GM23248 (cell line): ENCODE results near the gene SPAG6. TPM values are rescaled to one million over a fixed set of nuclear protein-coding genes. Genes with fewer than 3 reads are reported as not detected.
"Not testable (repeated sequence)": the region's sequence is repeated elsewhere in the genome, so short reads cannot be mapped to it uniquely, and the experiment has no call there.

Source experiments
- DNase-seq: peaks from one replicate; pipeline ENCODE4 v3.0.0-alpha.2; 2015
- H2AFZ ChIP-seq: fragments of 200-600 bp; sonication (generic); 2 replicates; pipeline ENCODE4 v1.6.1; 2016; ENCODE audit warnings: antibody characterized with exemption
- H3F3A ChIP-seq: fragments of 200-600 bp; sonication (generic); 2 replicates; pipeline ENCODE4 v1.6.1; 2016; ENCODE audit warnings: mild to moderate bottlenecking, antibody characterized with exemption, mixed run types; ENCODE audit not compliant: insufficient read depth
- H3K27ac ChIP-seq: fragments of 200-600 bp; sonication (generic); 2 replicates; pipeline ENCODE4 v1.5.1; 2016; ENCODE audit warnings: mild to moderate bottlenecking
- H3K27me3 ChIP-seq: fragments of 200-600 bp; sonication (generic); replicated peaks from 2 replicates; pipeline ENCODE4 v1.6.1; 2016; ENCODE audit warnings: mild to moderate bottlenecking; ENCODE audit not compliant: insufficient read depth
- H3K36me3 ChIP-seq: fragments of 200-600 bp; sonication (generic); 2 replicates; pipeline ENCODE4 v1.6.1; 2016; ENCODE audit warnings: low read depth, mild to moderate bottlenecking
- H3K4me1 ChIP-seq: fragments of 200-600 bp; sonication (generic); 2 replicates; pipeline ENCODE4 v1.6.1; 2016; ENCODE audit warnings: mild to moderate bottlenecking; ENCODE audit not compliant: insufficient read depth
- H3K4me2 ChIP-seq: fragments of 200-600 bp; sonication (generic); one replicate; pipeline ENCODE4 v1.6.1; 2016; ENCODE audit warnings: mild to moderate bottlenecking; ENCODE audit not compliant: unreplicated experiment
- H3K4me3 ChIP-seq: fragments of 200-600 bp; sonication (generic); 2 replicates; pipeline ENCODE4 v1.5.1; 2016; ENCODE audit warnings: mild to moderate bottlenecking
- H3K79me2 ChIP-seq: fragments of 200-600 bp; sonication (generic); 2 replicates; pipeline ENCODE4 v1.6.1; 2016; ENCODE audit warnings: mild to moderate bottlenecking; ENCODE audit not compliant: insufficient read depth
- H3K9ac ChIP-seq: fragments of 200-600 bp; sonication (generic); 2 replicates; pipeline ENCODE4 v1.6.1; 2016; ENCODE audit warnings: mild to moderate bottlenecking
- H3K9me2 ChIP-seq: fragments of 200-600 bp; sonication (generic); 2 replicates; pipeline ENCODE4 v1.6.1; 2016; ENCODE audit warnings: mixed run types, mild to moderate bottlenecking, moderate library complexity; ENCODE audit not compliant: insufficient read depth
- H3K9me3 ChIP-seq: fragments of 200-600 bp; sonication (generic); one replicate; pipeline ENCODE4 v1.6.1; 2017; ENCODE audit warnings: low read depth
- H4K20me1 ChIP-seq: fragments of 200-600 bp; sonication (generic); 2 replicates; pipeline ENCODE4 v1.6.0; 2016; ENCODE audit not compliant: insufficient read depth
- EZH2 ChIP-seq: fragments of 200-600 bp; sonication (generic); IDR thresholded peaks from 2 replicates; pipeline ENCODE4 v1.6.1; 2018; ENCODE audit warnings: antibody characterized with exemption, mild to moderate bottlenecking; ENCODE audit not compliant: insufficient read depth, poor library complexity, severe bottlenecking
- EZH2phosphoT487 ChIP-seq: fragments of 200-600 bp; sonication (generic); IDR thresholded peaks from 2 replicates; pipeline ENCODE4 v1.6.1; 2018; ENCODE audit warnings: antibody characterized with exemption, moderate library complexity, mild to moderate bottlenecking, low read depth; ENCODE audit not compliant: insufficient read depth
- WGBS, 2 experiments: methylation state at CpG; one replicate each; pipeline ENCODE4 v1.1.6; 2015 to 2017; ENCODE audit warnings: low lambda C conversion rate in 2 of 2, low coverage in 1 of 2; ENCODE audit errors: missing lambda C conversion rate in 2 of 2; 5-methylcytosine and 5-hydroxymethylcytosine counted together
- in situ Hi-C: fragments of 300-500 bp; cut with MboI; formaldehyde crosslinking; loops from 2 replicates; pipeline ENCODE4 v1.15.0; 2020
- polyA plus RNA-seq: library from polyadenylated mRNA; unstranded; fragments of >200 nt; fragmentation: Nextera tagmentation; extraction: Ambion mirVana; gene quantifications from 2 replicates; pipeline ENCODE4 v1.2.1, GENCODE V29; 2016
- total RNA-seq: library from RNA; depleted of rRNA; stranded (reverse); fragments of >200 nt; shearing (Covaris generic); gene quantifications from 2 replicates; pipeline ENCODE4 v1.2.3, GENCODE V29; 2014

The SPAG6 gene
- total and polyA plus RNA-seq, 2 experiments from 2014 or later: not detected

DNA sequence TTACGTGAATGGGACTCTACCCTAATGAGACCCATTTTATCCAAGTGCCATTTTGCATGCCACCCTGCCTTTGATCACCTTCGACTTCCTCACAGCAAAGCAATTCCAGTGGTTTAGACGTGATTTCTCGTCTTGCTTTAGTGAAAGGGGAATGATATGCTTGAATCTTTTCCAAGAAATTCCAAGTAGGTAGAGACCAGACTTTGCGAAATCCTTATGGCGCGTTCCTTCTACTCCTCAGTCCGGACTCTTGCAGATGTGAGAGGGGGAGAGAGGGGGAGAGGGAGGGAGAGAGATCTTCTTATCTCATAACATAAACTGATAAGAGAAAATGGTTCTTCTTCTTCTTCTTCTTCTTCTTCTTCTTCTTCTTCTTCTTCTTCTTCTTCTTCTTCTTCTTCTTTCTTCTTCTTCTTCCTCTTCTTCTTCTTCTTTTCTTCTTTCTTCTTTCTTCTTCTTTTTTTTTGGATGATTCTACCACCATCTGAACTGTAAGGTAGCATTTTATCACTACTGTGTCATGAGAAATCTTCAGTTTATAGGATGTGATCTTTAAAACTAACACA lies 883 bp downstream of the SPAG6 start:
- 54 to 59% methylated on average over 8 of the region's 8 CpGs for WGBS, 2 experiments
- H3K27ac ChIP-seq: no peak overlapping the region
- TF ChIP-seq EZH2 (peak; percentile 88), EZH2phosphoT487 (no peak)
- no peak overlapping the region for H3K4me3 ChIP-seq
- DNase-seq: no peak
- H3K9ac ChIP-seq: no peak overlapping the region
- no peaks in the 10 kb centered on the region for H3K9me3 ChIP-seq
- H2AFZ ChIP-seq: no peak overlapping the region
- H3K4me1 ChIP-seq: no peaks in the 10 kb centered on the region
- no peaks in the 10 kb centered on the region for H3K9me2 ChIP-seq
- H3K4me2 ChIP-seq: no peak overlapping the region
- peaks cover 74% of the 10 kb centered on the region for H3K27me3 ChIP-seq
- H3F3A ChIP-seq: no peaks in the 10 kb centered on the region
- no peaks in the 10 kb centered on the region for H3K79me2 ChIP-seq
- no peaks in the 10 kb centered on the region for H4K20me1 ChIP-seq
- in situ Hi-C loops: no loop called here
- H3K36me3 ChIP-seq: no peaks in the 10 kb centered on the region

DNA sequence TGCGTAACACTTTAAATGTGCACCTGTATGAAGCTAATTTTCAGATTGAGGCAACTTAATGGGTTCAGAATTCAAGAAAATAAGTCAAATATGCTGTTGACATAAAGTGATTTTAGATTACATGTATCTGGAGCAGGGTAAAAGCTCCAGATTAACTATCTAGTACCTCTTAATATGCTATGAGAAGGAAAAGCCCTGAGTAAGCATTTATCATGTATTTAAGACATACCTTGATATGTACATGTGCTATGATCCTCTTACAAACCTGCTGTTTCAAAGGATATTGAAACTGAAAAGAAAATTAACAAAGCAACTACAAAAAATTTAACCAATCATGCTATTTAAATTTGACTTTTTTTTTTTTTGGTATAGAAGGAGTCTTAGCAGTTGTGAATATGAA lies 4.5 kb downstream of the SPAG6 start:
- Histone ChIP-seq H3K9me3 (no peaks in the 10 kb centered on the region), H3F3A (no peaks in the 10 kb centered on the region), H3K36me3 (no peaks in the 10 kb centered on the region), H3K27me3 (peaks cover 40% of the 10 kb centered on the region), H3K79me2 (no peaks in the 10 kb centered on the region), H3K4me1 (no peaks in the 10 kb centered on the region), H3K4me2 (no peak overlapping the region), H4K20me1 (no peaks in the 10 kb centered on the region), H3K4me3 (no peak overlapping the region), H3K9ac (no peak overlapping the region), H3K9me2 (no peaks in the 10 kb centered on the region), H2AFZ (no peak overlapping the region), H3K27ac (no peak overlapping the region)
- TF ChIP-seq EZH2 (no peak), EZH2phosphoT487 (no peak)
- in situ Hi-C loops: no loop called here
- DNase-seq: no peak
- WGBS, 2 experiments: 90 to 100% methylated on average over 1 of the region's 1 CpG

DNA sequence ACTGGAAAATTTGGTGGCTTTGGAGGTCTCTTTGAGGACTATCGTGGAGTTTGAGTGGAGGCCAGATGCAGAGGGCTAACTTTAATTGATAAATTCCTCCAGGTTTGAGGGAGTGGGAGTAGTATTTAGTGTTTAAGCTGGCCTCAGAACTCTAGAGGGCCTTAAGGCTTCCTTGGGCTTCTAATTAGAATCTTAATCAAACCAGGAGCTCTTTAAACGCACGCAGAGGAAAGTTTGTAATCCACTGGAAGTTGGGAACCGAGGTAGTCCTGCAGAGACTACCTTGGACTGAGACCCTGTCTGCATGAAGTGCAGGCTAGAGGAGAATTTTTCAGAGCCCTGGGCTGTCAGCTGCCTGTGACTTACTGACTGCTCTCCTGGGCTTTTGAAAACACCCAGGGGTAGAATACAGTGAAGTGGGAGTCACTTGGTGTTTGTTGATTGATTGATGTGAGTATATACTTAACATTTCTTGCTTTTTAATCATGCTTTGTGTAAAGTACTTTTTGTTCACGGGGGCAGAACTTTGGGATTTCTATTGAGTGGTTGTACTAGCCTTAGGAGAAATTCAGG lies 5.9 kb downstream of the SPAG6 start:
- H3K9ac ChIP-seq: no peak overlapping the region
- in situ Hi-C loops: no loop called here
- H3K27ac ChIP-seq: no peak overlapping the region
- no peak overlapping the region for H3K4me3 ChIP-seq
- H4K20me1 ChIP-seq: no peaks in the 10 kb centered on the region
- peaks cover 26% of the 10 kb centered on the region for H3K27me3 ChIP-seq
- no peaks in the 10 kb centered on the region for H3K79me2 ChIP-seq
- H3F3A ChIP-seq: no peaks in the 10 kb centered on the region
- no peak overlapping the region for H2AFZ ChIP-seq
- H3K9me3 ChIP-seq: no peaks in the 10 kb centered on the region
- WGBS, 2 experiments: 79 to 81% methylated on average over 5 of the region's 5 CpGs
- TF ChIP-seq EZH2phosphoT487: no peak
- TF ChIP-seq EZH2: no peak
- H3K4me2 ChIP-seq: no peak overlapping the region
- no peaks in the 10 kb centered on the region for H3K4me1 ChIP-seq
- H3K36me3 ChIP-seq: no peaks in the 10 kb centered on the region
- H3K9me2 ChIP-seq: no peaks in the 10 kb centered on the region
- no peak for DNase-seq

DNA sequence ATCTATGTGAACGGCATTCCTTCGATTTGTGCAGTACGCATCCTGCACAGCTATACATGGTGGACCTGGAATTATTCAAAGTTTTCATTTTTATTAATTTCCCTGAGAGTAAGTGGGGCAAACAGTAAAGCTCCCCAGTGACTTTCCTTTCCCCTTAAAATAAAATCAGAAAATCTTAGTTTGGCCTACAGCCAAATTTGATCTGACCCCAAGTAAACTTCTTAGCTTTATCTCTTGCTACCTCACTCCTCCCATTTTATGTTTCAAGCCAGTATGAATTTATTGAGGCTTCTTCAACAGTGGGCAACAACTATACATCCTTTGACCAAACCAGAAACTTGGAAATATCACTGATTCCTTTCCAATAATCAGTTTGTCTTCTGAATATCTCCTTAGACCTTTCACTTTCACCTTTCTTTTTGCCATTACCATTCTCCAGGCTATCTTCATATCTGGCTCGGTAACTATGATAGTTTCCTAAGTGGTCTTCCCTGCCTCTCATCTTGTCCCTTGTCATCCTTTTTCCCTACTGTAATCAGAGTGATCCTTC lies 11.1 kb downstream of the SPAG6 start:
- Histone ChIP-seq H3K4me1 (no peaks in the 10 kb centered on the region), H4K20me1 (no peaks in the 10 kb centered on the region), H3K27ac (no peak overlapping the region), H2AFZ (no peak overlapping the region), H3K36me3 (no peaks in the 10 kb centered on the region), H3K9me2 (no peaks in the 10 kb centered on the region), H3F3A (no peaks in the 10 kb centered on the region), H3K9ac (no peak overlapping the region), H3K9me3 (no peaks in the 10 kb centered on the region), H3K79me2 (no peaks in the 10 kb centered on the region), H3K4me2 (no peak overlapping the region), H3K4me3 (no peak overlapping the region), H3K27me3 (no peaks in the 10 kb centered on the region)
- no peak for TF ChIP-seq EZH2
- no peak for TF ChIP-seq EZH2phosphoT487
- WGBS, 2 experiments: 83 to 85% methylated on average over 4 of the region's 4 CpGs
- DNase-seq: no peak
- in situ Hi-C loops: no loop called here

DNA sequence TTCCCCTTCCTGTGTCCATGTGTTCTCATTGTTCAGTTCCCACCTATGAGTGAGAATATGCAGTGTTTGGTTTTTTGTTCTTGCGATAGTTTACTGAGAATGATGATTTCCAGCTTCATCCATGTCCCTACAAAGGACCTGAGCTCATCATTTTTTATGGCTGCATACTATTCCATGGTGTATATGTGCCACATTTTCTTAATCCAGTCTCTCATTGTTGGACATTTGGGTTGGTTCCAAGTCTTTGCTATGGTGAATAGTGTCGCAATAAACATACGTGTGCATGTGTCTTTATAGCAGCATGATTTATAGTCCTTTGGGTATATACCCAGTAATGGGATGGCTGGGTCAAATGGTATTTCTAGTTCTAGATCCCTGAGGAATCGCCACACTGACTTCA lies 12.5 kb downstream of the SPAG6 start:
- H3K9me2 ChIP-seq, H3F3A ChIP-seq, H3K9me3 ChIP-seq, H3K27ac ChIP-seq, H2AFZ ChIP-seq, H3K9ac ChIP-seq, H4K20me1 ChIP-seq, H3K27me3 ChIP-seq, DNase-seq, H3K79me2 ChIP-seq, H3K4me2 ChIP-seq, H3K4me1 ChIP-seq, H3K36me3 ChIP-seq, H3K4me3 ChIP-seq, in situ Hi-C loops: not testable (repeated sequence)
- WGBS, 2 experiments: 56 to 60% methylated on average over 4 of the region's 4 CpGs
